HepG2 (cell line): ENCODE measurements around the gene DDX10. TPM values are rescaled to one million over a fixed set of nuclear protein-coding genes. Genes with fewer than 3 reads are reported as not detected.

Source experiments
- ISX ChIP-seq: sonication (generic); formaldehyde crosslinking; conservative IDR thresholded peaks from 2 replicates; pipeline ENCODE4 v1.5.0; 2020; ENCODE audit warnings: missing genetic modification reagents
- SRF ChIP-seq: IDR thresholded peaks from 2 replicates; pipeline ENCODE4 v1.6.1; 2011; ENCODE audit warnings: mild to moderate bottlenecking, low read depth, low read length, moderate library complexity
- polyA plus RNA-seq, 8 experiments: library from polyadenylated mRNA; depleted of rRNA in 3 of 8; stranded (reverse) in 7 of 8; unstranded in 1 of 8; fragments of >200 nt; fragmentation: Illumina TruSeq in 4 of 8; extraction: Trizol in 4 of 8; gene quantifications; 2 replicates each; pipeline versions ENCODE4 v1.2.1 to v1.2.3, GENCODE V29; 2011 to 2016; ENCODE audit warnings: low read depth in 4 of 8, missing spikeins in 1 of 8, mixed read lengths in 1 of 8; ENCODE audit not compliant: insufficient read depth in 1 of 8
- total RNA-seq, 5 experiments: library from RNA; depleted of rRNA; stranded (reverse); fragments of >200 nt; fragmentation: Illumina TruSeq; extraction: Trizol; gene quantifications; 2 replicates each; pipeline ENCODE4 v1.2.3, GENCODE V29; 2016; ENCODE audit warnings: low read depth in 1 of 5
- TF ChIP-seq, protein P1 (sequence below), 2 experiments: fragments of 450-650 bp in 1 of 2; sonication (generic) in 1 of 2; formaldehyde crosslinking in 1 of 2; IDR thresholded peaks; 2 replicates each; pipeline versions ENCODE4 v1.6.1 to v1.8.0; 2016 to 2022; ENCODE audit warnings: antibody characterized with exemption in 1 of 2, mild to moderate bottlenecking in 1 of 2, missing genetic modification reagents in 1 of 2

Gene DDX10
- total and polyA plus RNA-seq, 2 of the 13 experiments (the other 11 are each of a cell fraction or from before 2014, with no cell fraction given) = 17.0 to 32.0 TPM

DNA sequence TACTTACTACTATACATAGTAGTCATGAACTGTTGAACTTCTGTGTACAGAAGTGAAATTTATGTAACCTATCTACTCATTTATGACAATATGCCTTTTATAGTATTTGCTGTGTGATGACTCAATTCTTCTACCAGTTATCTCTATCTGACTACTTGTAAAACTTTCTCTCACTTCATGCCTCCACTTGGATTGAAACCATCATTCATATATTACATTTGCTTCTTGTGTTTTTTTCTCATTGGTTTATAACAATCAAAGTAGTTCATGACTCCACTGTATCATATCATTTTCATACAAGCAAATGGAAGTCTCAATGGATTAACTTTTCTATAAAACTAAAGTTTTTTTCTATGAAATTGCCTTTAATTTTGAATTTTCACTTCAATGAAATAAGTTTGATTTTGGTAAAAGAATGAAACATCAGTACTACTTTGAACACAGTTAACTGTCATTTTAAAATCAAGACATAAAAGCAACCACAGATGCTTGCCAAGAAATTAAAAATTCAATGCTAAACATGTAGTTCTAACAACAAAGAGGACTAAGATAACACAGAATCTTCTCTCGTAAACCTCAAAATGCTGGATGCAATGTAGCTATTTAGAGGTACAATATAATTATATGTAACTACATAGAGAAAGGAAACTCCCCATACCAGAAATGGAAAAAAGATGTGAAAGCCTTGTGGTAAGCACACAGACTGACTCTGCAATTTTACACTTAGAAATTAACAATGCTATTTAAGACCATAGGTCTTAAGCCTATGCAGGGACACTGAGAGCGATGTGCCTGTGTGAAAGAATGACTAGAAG lies 43.7 kb upstream of the DDX10 start (continued):
- TF ChIP-seq SRF = no peak
- TF ChIP-seq, protein P1, sequence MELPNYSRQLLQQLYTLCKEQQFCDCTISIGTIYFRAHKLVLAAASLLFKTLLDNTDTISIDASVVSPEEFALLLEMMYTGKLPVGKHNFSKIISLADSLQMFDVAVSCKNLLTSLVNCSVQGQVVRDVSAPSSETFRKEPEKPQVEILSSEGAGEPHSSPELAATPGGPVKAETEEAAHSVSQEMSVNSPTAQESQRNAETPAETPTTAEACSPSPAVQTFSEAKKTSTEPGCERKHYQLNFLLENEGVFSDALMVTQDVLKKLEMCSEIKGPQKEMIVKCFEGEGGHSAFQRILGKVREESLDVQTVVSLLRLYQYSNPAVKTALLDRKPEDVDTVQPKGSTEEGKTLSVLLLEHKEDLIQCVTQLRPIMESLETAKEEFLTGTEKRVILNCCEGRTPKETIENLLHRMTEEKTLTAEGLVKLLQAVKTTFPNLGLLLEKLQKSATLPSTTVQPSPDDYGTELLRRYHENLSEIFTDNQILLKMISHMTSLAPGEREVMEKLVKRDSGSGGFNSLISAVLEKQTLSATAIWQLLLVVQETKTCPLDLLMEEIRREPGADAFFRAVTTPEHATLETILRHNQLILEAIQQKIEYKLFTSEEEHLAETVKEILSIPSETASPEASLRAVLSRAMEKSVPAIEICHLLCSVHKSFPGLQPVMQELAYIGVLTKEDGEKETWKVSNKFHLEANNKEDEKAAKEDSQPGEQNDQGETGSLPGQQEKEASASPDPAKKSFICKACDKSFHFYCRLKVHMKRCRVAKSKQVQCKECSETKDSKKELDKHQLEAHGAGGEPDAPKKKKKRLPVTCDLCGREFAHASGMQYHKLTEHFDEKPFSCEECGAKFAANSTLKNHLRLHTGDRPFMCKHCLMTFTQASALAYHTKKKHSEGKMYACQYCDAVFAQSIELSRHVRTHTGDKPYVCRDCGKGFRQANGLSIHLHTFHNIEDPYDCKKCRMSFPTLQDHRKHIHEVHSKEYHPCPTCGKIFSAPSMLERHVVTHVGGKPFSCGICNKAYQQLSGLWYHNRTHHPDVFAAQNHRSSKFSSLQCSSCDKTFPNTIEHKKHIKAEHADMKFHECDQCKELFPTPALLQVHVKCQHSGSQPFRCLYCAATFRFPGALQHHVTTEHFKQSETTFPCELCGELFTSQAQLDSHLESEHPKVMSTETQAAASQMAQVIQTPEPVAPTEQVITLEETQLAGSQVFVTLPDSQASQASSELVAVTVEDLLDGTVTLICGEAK (IDR thresholded peaks at IDR 0.05) = no peak
- TF ChIP-seq, protein P1 (CRISPR knock-in tag; IDR thresholded peaks at IDR 0.05) = no peak
- TF ChIP-seq ISX = no peak
